A549 (cell line): Measurements from ENCODE around the gene TRIM47. TPM values are rescaled to one million over a fixed set of nuclear protein-coding genes. Genes with fewer than 3 reads are reported as not detected.

Experiments used
- ATAC-seq, 2 experiments: fragments of 200-7000 bp in 1 of 2; fragments of >200 bp in 1 of 2; cut with Nextera tagmentation in 1 of 2; cut with Tn5 transposase in 1 of 2; 3 replicates each; pipeline versions ENCODE4 v1.8.0 to v1.9.1; 2018 to 2020; ENCODE audit warnings: mild to moderate bottlenecking in 1 of 2, moderate library complexity in 1 of 2
- CTCF ChIA-PET: fragments of 300-600 bp; sonication (Branson Sonifier 250); formaldehyde crosslinking; extraction: SDS; loops from one replicate; lab custom pipeline; 2021; ENCODE audit warnings: antibody characterized with exemption, inconsistent platforms; lab: Yijun Ruan, JAX
- POLR2A ChIA-PET: fragments of 350-600 bp; formaldehyde crosslinking; extraction: SDS; loops from one replicate; lab custom pipeline; 2021; ENCODE audit warnings: antibody characterized with exemption, inconsistent platforms; lab: Yijun Ruan, JAX
- DNase-seq, 2 experiments: peaks; one replicate each; pipeline versions ENCODE4 v3.0.0 to v3.0.0-alpha.2; 2011 to 2016; ENCODE audit warnings: low read depth in 1 of 2, low spot score in 1 of 2
- FAIRE-seq: peaks from 2 replicates; lab custom pipeline; 2011; peaks lifted over from hg19 to GRCh38; lab: Jason Lieb, UNC
- H3K27ac ChIP-seq, 2 experiments: fragments of >200 bp; sonication (Bioruptor Twin); formaldehyde crosslinking; 3 replicates each; pipeline ENCODE4 v1.5.1; 2016 to 2017
- H3K4me1 ChIP-seq: fragments of >200 bp; sonication (Bioruptor Twin); formaldehyde crosslinking; 3 replicates; pipeline ENCODE4 v1.6.1; 2016
- H3K4me2 ChIP-seq: fragments of >200 bp; sonication (Bioruptor Twin); formaldehyde crosslinking; 3 replicates; pipeline ENCODE4 v1.6.1; 2016
- H3K4me3 ChIP-seq: fragments of >200 bp; sonication (Bioruptor Twin); formaldehyde crosslinking; 3 replicates; pipeline ENCODE4 v1.5.1; 2016
- H3K9me3 ChIP-seq: fragments of >200 bp; sonication (Bioruptor Twin); formaldehyde crosslinking; 3 replicates; pipeline ENCODE4 v1.6.1; 2016
- ATOH8 ChIP-seq: fragments of 250-450 bp; sonication (Bioruptor Pico); IDR thresholded peaks from 2 replicates; pipeline ENCODE4 v1.5.0; 2020; ENCODE audit warnings: low read depth, mild to moderate bottlenecking, moderate library complexity
- CBX2 ChIP-seq: fragments of 200-600 bp; sonication (generic); IDR thresholded peaks from 2 replicates; pipeline ENCODE4 v1.6.1; 2016; ENCODE audit warnings: low read depth, mild to moderate bottlenecking, borderline replicate concordance
- CBX8 ChIP-seq: fragments of 200-600 bp; sonication (generic); IDR thresholded peaks from 2 replicates; pipeline ENCODE4 v1.6.1; 2016
- CEBPB ChIP-seq, 2 experiments: fragments of >200 bp in 1 of 2; sonication (Bioruptor Twin) in 1 of 2; formaldehyde crosslinking in 1 of 2; IDR thresholded peaks; 2 replicates each; pipeline ENCODE4 v1.6.1; 2012 to 2016
- EHMT2 ChIP-seq: fragments of 200-600 bp; sonication (generic); IDR thresholded peaks from 2 replicates; pipeline ENCODE4 v1.6.1; 2016; ENCODE audit warnings: antibody characterized with exemption, low read depth, mild to moderate bottlenecking, moderate library complexity
- GATA3 ChIP-seq: IDR thresholded peaks from 2 replicates; pipeline ENCODE4 v1.6.1; 2012; ENCODE audit warnings: borderline replicate concordance
- HES2 ChIP-seq: fragments of >200 bp; sonication (Bioruptor Twin); formaldehyde crosslinking; IDR thresholded peaks from 2 replicates; pipeline ENCODE4 v1.6.1; 2016
- HEYL ChIP-seq: fragments of 250-450 bp; sonication (Bioruptor Pico); IDR thresholded peaks from 2 replicates; pipeline ENCODE4 v1.8.0; 2021; ENCODE audit warnings: mild to moderate bottlenecking, moderate library complexity
- JUN ChIP-seq, 2 experiments: fragments of >200 bp; sonication (Bioruptor Twin); formaldehyde crosslinking; IDR thresholded peaks; 2 replicates in 1 of 2; 3 replicates in 1 of 2; pipeline ENCODE4 v1.6.1; 2016 to 2017
- KDM5A ChIP-seq: fragments of 200-600 bp; sonication (generic); IDR thresholded peaks from 2 replicates; pipeline ENCODE4 v1.6.1; 2016; ENCODE audit warnings: antibody characterized with exemption, mild to moderate bottlenecking
- MAZ ChIP-seq: fragments of 150-350 bp; IDR thresholded peaks from 2 replicates; pipeline ENCODE4 v1.6.1; 2014; ENCODE audit warnings: antibody characterized with exemption, low read depth, low read length, borderline replicate concordance
- NFE2L2 ChIP-seq: fragments of 150-350 bp; conservative IDR thresholded peaks from 2 replicates; pipeline ENCODE4 v1.6.1; 2014; ENCODE audit warnings: low read length
- PHF8 ChIP-seq: fragments of 200-600 bp; sonication (generic); IDR thresholded peaks from 2 replicates; pipeline ENCODE4 v1.6.1; 2016; ENCODE audit warnings: low read depth, mild to moderate bottlenecking, antibody characterized with exemption, moderate library complexity, borderline replicate concordance
- POLR2AphosphoS2 ChIP-seq: conservative IDR thresholded peaks from 2 replicates; pipeline ENCODE4 v1.6.1; 2012; ENCODE audit warnings: low read length, improper control_type of control experiment, inconsistent platforms
- SMC3 ChIP-seq: fragments of >200 bp; sonication (Bioruptor Twin); formaldehyde crosslinking; IDR thresholded peaks from 3 replicates; pipeline ENCODE4 v1.6.1; 2018; ENCODE audit warnings: inconsistent platforms
- SREBF2 ChIP-seq: fragments of 450-650 bp; IDR thresholded peaks from 2 replicates; pipeline ENCODE4 v1.6.1; 2014; ENCODE audit warnings: mild to moderate bottlenecking, moderate library complexity
- TFCP2L1 ChIP-seq: fragments of 250-450 bp; sonication (Bioruptor Pico); IDR thresholded peaks from 2 replicates; pipeline ENCODE4 v1.5.0; 2021; ENCODE audit warnings: mild to moderate bottlenecking
- ZFP36 ChIP-seq: fragments of 450-650 bp; IDR thresholded peaks from 2 replicates; pipeline ENCODE4 v1.6.1; 2014; ENCODE audit warnings: borderline replicate concordance; ENCODE audit not compliant: partially characterized antibody
- ZNF302 ChIP-seq: fragments of 250-450 bp; sonication (Bioruptor Pico); IDR thresholded peaks from 2 replicates; pipeline ENCODE4 v1.9.0; 2021; ENCODE audit warnings: inconsistent platforms, mild to moderate bottlenecking, moderate library complexity
- ZSCAN20 ChIP-seq: fragments of 250-450 bp; sonication (Bioruptor Pico); IDR thresholded peaks from 2 replicates; pipeline ENCODE4 v1.8.0; 2022; ENCODE audit warnings: mild to moderate bottlenecking, moderate library complexity
- WGBS: methylation state at CpG from one replicate; pipeline ENCODE4 v1.1.6; 2017; ENCODE audit errors: missing lambda C conversion rate; 5-methylcytosine and 5-hydroxymethylcytosine counted together
- polyA plus RNA-seq, 4 experiments: library from polyadenylated mRNA; depleted of rRNA in 3 of 4; stranded (reverse); fragments of >200 nt; fragmentation: RNase III in 1 of 4; extraction: RNeasy Plus Mini Kit Qiagen cat#74134 plus additional on column Dnase treatment in 1 of 4; gene quantifications; 2 replicates in 3 of 4; 3 replicates in 1 of 4; pipeline ENCODE4 v1.2.3, GENCODE V29; 2011 to 2017
- TF ChIP-seq, protein P1 (sequence below): IDR thresholded peaks from 2 replicates; pipeline ENCODE4 v1.6.1; 2012

TRIM47 gene
- polyA plus RNA-seq, 2 of the 4 experiments (the other 2 are of a cell fraction): 19.6 to 46.6 TPM

GRCh38 chr17:75917141-75917916 is 38.9 kb upstream of the TRIM47 start:
- no peak overlapping the region for H3K27ac ChIP-seq
- H3K4me2 ChIP-seq: no peak overlapping the region
- FAIRE-seq: no peak
- H3K4me1 ChIP-seq: no peaks in the 10 kb centered on the region
- H3K4me3 ChIP-seq: no peak overlapping the region
- CTCF ChIA-PET: interaction anchor here (0.6 to 20.0 kb wide), 8 partner anchors 8 to 88 kb away, joined by 3 to 372 read pairs (median 10); partner anchors contain the start of genes CDK3, MRPL38 and TRIM47
- POLR2A ChIA-PET: no interaction called here
- ATAC-seq: no peak
- no peak for TF ChIP-seq CBX2
- TF ChIP-seq, all 56 proteins: peak for 0
- 91% methylated on average over 22 of the region's 23 CpGs for WGBS
- DNase-seq: no peak
- no peaks in the 10 kb centered on the region for H3K9me3 ChIP-seq

DNA sequence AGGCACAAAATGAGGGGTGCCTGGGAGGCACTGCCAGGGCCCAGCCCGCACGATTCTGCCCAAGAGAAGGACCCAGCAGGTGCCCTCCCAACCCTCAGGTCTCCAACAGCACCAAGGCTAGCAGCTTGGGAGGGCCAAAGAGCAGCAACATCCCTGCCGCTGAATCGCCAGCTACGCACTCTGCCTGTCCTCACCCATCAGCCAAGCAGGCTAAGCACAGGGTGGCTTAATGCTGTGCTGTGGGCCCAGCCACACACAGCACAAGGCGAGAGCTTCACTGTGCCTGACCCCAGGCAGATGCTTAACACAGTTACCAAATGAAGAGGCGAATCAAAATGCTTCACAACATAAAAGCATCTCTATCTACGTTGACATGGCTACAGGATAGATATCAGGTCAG is 36.9 kb upstream of the TRIM47 start:
- CTCF ChIA-PET: interaction anchor here (0.8 to 20.0 kb wide), 4 partner anchors 10 to 90 kb away, joined by 3 to 372 read pairs (median 38); partner anchors contain the start of genes CDK3 and MRPL38
- Histone ChIP-seq H3K27ac (no peak overlapping the region), H3K4me2 (no peak overlapping the region), H3K9me3 (no peaks in the 10 kb centered on the region), H3K4me1 (no peaks in the 10 kb centered on the region), H3K4me3 (no peak overlapping the region)
- ATAC-seq: peak in 1 of 2 experiments; percentile 14; a peak in 2 of 6 replicates
- POLR2A ChIA-PET: no interaction called here
- TF ChIP-seq KDM5A: no peak
- no peak for TF ChIP-seq ZNF302 (CRISPR knock-in tag)
- no peak for TF ChIP-seq SREBF2
- no peak for TF ChIP-seq NFE2L2
- no peak for TF ChIP-seq TFCP2L1 (CRISPR knock-in tag)
- no peak for TF ChIP-seq POLR2AphosphoS2
- no peak for TF ChIP-seq EHMT2
- TF ChIP-seq SMC3: no peak
- no peak for TF ChIP-seq PHF8
- no peak for TF ChIP-seq MAZ
- TF ChIP-seq CBX8: no peak
- TF ChIP-seq, protein P1, sequence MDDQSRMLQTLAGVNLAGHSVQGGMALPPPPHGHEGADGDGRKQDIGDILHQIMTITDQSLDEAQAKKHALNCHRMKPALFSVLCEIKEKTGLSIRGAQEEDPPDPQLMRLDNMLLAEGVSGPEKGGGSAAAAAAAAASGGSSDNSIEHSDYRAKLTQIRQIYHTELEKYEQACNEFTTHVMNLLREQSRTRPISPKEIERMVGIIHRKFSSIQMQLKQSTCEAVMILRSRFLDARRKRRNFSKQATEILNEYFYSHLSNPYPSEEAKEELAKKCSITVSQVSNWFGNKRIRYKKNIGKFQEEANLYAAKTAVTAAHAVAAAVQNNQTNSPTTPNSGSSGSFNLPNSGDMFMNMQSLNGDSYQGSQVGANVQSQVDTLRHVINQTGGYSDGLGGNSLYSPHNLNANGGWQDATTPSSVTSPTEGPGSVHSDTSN: no peak
- no peak for TF ChIP-seq CEBPB (IDR thresholded peaks at IDR 0.05)
- no peak for TF ChIP-seq HES2
- TF ChIP-seq JUN (IDR thresholded peaks at IDR 0.05): no peak
- no peak for TF ChIP-seq GATA3
- no peak for TF ChIP-seq ZFP36
- TF ChIP-seq ZSCAN20 (CRISPR knock-in tag): no peak
- no peak for TF ChIP-seq ATOH8 (CRISPR knock-in tag)
- 83% methylated on average over 7 of the region's 8 CpGs for WGBS
- FAIRE-seq: no peak
- DNase-seq: no peak

DNA sequence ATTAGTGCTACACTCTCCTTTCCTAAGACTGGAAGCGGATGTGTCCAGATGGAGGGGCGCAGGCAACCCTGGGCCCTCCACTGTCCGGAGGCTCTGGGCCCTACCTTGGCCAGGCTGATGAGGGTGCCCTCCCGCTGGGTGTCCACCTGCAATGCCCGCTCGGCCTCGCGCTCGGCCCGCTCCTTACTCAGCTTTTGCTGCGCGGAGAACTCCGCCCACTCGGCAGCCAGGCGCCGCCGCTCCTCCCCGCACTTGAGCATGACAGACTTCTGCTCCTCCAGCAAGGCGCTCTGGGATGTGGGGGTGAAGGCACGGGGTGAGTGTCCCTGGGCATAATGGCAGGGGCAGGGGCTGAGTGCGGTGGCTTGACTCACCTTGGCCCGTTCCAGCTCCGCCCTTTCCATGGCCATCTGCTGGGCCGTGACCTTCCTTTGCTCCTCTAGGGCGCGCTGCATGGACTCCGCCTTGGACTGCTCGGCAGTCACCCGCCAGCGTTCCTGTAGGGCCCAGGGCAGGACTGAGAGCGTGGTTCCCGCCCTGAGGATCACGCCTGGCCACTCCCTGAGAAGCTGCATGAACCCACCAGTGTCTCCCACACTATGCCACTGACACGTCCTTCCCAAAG is 36.4 kb upstream of the TRIM47 start:
- Histone ChIP-seq H3K9me3 (no peaks in the 10 kb centered on the region), H3K4me1 (no peaks in the 10 kb centered on the region), H3K27ac (no peak overlapping the region), H3K4me2 (no peak overlapping the region), H3K4me3 (no peak overlapping the region)
- CTCF ChIA-PET: interaction anchor here (0.8 to 20.0 kb wide), 5 partner anchors 9 to 90 kb away, joined by 3 to 372 read pairs (median 37); partner anchors contain the start of genes CDK3 and MRPL38
- ATAC-seq (peak; percentile 35 to 41; a peak in 5 of 6 replicates), DNase-seq (no peak), FAIRE-seq (no peak)
- WGBS: 90% methylated on average over 34 of the region's 34 CpGs
- TF ChIP-seq JUN (IDR thresholded peaks at IDR 0.05) (no peak), PHF8 (no peak), MAZ (no peak), HEYL (no peak)
- POLR2A ChIA-PET: interaction anchor here (0.6 kb wide), 1 partner anchor 60 kb away, joined by 12 read pairs; the partner anchor contains the start of gene WBP2
